ENCODE measurements around the gene TMOD1. TPM values are rescaled to one million over a fixed set of nuclear protein-coding genes. Genes with fewer than 3 reads are reported as not detected.

TMOD1 gene
- total and polyA plus RNA-seq, 4 donors = 9.2 to 20.0 (median 14.1) TPM

DNA sequence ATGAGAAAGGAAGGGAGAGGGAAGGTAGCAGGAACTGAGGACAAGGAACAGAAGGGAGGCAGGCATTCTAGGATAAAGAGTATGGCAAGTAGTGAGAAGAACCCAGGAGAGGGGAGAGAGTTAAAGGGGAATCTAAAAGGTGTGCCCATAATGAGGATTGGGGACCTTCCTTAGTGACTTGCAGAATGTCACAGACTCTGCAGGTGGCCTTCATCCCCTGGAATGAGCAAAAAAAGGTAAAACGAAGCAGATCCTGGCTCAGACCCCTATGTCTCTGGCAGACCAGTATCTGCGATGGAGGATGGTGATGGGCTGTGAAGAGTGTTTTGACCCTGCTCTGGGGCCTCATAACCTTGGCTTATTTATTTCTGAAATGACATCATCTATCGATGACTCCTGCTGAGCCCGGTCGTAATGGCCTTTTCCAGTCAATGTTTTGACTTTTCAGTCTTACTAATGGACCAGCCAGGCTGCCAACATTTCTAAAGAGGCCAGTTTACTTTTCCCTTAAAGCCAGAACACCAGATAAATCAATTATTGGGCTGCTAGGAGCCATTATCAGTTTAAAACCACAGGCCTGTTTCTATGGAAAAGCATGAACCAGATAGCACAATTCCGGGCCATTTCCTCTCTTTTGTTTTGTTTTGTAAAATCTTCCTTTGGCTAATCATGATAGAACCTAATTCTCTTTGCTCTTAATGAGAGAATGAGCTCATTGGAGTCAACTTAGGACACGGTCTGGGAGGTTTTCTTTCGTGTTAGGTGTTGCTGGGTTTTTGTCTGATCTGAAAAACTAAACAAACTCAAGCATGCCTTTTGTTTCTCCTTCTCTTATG is 3.1 kb downstream of the TMOD1 start:
- Histone ChIP-seq H3K4me3 (ENCODE audit: low read depth in 1 of 3, low read length in 3 of 3) (no peak overlapping the region), H3K36me3 (ENCODE audit: control insufficient read depth in 4 of 4, insufficient read depth in 3 of 4, low read depth in 1 of 4, low read length in 3 of 4) (no peaks in the 10 kb centered on the region), H3K4me1 (ENCODE audit: control insufficient read depth in 4 of 4, insufficient read depth in 4 of 4, low read length in 3 of 4) (peaks cover 3 to 17% (median 12%) of the 10 kb centered on the region in 4 donors), H3K27ac (ENCODE audit: low read depth in 1 of 2, low read length in 2 of 2) (peak overlapping the region in 1 of 2 donors; percentile 36), H3K27me3 (ENCODE audit: control insufficient read depth in 4 of 4, insufficient read depth in 4 of 4, low read length in 3 of 4) (no peaks in the 10 kb centered on the region), H3K9me3 (ENCODE audit: control insufficient read depth in 4 of 4, low read length in 3 of 4) (no peaks in the 10 kb centered on the region), H3K9ac (ENCODE audit: low read depth in 1 of 2, low read length in 2 of 2) (no peak overlapping the region)
- TF ChIP-seq TAF1 (conservative IDR thresholded peaks at IDR 0.05) = peak; percentile 17
- TF ChIP-seq EGR1 (IDR thresholded peaks at IDR 0.05; ENCODE audit: low read depth in 2 of 2) = no peak
- TF ChIP-seq, protein P1, sequence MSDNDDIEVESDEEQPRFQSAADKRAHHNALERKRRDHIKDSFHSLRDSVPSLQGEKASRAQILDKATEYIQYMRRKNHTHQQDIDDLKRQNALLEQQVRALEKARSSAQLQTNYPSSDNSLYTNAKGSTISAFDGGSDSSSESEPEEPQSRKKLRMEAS (IDR thresholded peaks at IDR 0.05) = no peak
- TF ChIP-seq JUND (IDR thresholded peaks at IDR 0.05) = peak; percentile 65 to 90
- no peak for TF ChIP-seq FOXA1 (IDR thresholded peaks at IDR 0.05)
- peak in 1 of 2 donors; percentile 44 for TF ChIP-seq HNF4A (conservative IDR thresholded peaks at IDR 0.05)
- no peak for TF ChIP-seq HNF4G (IDR thresholded peaks at IDR 0.05)
- peak; percentile 40 to 57 for TF ChIP-seq RAD21 (IDR thresholded peaks at IDR 0.05)
- TF ChIP-seq, protein P2, sequence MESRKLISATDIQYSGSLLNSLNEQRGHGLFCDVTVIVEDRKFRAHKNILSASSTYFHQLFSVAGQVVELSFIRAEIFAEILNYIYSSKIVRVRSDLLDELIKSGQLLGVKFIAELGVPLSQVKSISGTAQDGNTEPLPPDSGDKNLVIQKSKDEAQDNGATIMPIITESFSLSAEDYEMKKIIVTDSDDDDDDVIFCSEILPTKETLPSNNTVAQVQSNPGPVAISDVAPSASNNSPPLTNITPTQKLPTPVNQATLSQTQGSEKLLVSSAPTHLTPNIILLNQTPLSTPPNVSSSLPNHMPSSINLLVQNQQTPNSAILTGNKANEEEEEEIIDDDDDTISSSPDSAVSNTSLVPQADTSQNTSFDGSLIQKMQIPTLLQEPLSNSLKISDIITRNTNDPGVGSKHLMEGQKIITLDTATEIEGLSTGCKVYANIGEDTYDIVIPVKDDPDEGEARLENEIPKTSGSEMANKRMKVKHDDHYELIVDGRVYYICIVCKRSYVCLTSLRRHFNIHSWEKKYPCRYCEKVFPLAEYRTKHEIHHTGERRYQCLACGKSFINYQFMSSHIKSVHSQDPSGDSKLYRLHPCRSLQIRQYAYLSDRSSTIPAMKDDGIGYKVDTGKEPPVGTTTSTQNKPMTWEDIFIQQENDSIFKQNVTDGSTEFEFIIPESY (IDR thresholded peaks at IDR 0.05) = peak; percentile 30
- TF ChIP-seq, protein P3, sequence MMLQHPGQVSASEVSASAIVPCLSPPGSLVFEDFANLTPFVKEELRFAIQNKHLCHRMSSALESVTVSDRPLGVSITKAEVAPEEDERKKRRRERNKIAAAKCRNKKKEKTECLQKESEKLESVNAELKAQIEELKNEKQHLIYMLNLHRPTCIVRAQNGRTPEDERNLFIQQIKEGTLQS (IDR thresholded peaks at IDR 0.05) = peak; percentile 72
- TF ChIP-seq SP1 (IDR thresholded peaks at IDR 0.05) = peak; percentile 53
- peak; percentile 89 for TF ChIP-seq YY1 (IDR thresholded peaks at IDR 0.05)
- peak; percentile 47 to 61 for TF ChIP-seq RXRA (IDR thresholded peaks at IDR 0.05)
- TF ChIP-seq, protein P4, sequence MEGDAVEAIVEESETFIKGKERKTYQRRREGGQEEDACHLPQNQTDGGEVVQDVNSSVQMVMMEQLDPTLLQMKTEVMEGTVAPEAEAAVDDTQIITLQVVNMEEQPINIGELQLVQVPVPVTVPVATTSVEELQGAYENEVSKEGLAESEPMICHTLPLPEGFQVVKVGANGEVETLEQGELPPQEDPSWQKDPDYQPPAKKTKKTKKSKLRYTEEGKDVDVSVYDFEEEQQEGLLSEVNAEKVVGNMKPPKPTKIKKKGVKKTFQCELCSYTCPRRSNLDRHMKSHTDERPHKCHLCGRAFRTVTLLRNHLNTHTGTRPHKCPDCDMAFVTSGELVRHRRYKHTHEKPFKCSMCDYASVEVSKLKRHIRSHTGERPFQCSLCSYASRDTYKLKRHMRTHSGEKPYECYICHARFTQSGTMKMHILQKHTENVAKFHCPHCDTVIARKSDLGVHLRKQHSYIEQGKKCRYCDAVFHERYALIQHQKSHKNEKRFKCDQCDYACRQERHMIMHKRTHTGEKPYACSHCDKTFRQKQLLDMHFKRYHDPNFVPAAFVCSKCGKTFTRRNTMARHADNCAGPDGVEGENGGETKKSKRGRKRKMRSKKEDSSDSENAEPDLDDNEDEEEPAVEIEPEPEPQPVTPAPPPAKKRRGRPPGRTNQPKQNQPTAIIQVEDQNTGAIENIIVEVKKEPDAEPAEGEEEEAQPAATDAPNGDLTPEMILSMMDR (IDR thresholded peaks at IDR 0.05; ENCODE audit: low read depth, low read length, missing input control) = no peak
- TF ChIP-seq FOXA2 (IDR thresholded peaks at IDR 0.05) = peak; percentile 36
- TF ChIP-seq GABPA (IDR thresholded peaks at IDR 0.05 in 1 of 2, conservative IDR thresholded peaks at IDR 0.05 in 1 of 2) = no peak
- no peak for TF ChIP-seq NR2F2 (IDR thresholded peaks at IDR 0.05)
- TF ChIP-seq, protein P5, sequence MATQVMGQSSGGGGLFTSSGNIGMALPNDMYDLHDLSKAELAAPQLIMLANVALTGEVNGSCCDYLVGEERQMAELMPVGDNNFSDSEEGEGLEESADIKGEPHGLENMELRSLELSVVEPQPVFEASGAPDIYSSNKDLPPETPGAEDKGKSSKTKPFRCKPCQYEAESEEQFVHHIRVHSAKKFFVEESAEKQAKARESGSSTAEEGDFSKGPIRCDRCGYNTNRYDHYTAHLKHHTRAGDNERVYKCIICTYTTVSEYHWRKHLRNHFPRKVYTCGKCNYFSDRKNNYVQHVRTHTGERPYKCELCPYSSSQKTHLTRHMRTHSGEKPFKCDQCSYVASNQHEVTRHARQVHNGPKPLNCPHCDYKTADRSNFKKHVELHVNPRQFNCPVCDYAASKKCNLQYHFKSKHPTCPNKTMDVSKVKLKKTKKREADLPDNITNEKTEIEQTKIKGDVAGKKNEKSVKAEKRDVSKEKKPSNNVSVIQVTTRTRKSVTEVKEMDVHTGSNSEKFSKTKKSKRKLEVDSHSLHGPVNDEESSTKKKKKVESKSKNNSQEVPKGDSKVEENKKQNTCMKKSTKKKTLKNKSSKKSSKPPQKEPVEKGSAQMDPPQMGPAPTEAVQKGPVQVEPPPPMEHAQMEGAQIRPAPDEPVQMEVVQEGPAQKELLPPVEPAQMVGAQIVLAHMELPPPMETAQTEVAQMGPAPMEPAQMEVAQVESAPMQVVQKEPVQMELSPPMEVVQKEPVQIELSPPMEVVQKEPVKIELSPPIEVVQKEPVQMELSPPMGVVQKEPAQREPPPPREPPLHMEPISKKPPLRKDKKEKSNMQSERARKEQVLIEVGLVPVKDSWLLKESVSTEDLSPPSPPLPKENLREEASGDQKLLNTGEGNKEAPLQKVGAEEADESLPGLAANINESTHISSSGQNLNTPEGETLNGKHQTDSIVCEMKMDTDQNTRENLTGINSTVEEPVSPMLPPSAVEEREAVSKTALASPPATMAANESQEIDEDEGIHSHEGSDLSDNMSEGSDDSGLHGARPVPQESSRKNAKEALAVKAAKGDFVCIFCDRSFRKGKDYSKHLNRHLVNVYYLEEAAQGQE (IDR thresholded peaks at IDR 0.05) = no peak
- 59% methylated on average over 8 of the region's 8 CpGs for WGBS
- no peak for DNase-seq (ENCODE audit: low spot score)
